Measurements from ENCODE around the gene ID3.

The ID3 gene

DNA sequence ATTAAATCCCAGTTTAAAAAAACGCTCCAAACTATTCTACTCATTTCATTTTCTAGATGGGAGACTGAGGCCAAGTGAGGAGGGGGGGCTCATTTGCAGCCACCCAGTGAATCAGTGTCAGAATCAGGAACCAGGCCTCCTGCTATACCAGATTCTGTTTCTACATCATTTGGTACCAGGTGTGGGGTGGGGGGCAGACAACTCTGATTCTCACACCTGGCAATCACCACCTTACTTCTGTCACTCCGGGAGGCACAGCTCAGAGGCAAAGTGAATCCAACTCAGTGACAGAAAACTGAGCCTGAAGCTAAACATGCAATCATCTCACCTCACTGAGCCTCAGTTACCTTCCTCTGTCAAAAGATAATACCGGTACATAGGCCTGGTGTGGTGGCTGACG is 23.5 kb upstream of the ID3 start:
- no peak overlapping the region for H3K27ac ChIP-seq (replicated peaks)
- no peak overlapping the region for H3K4me3 ChIP-seq (replicated peaks; ENCODE audit: insufficient read depth, low read length)
- TF ChIP-seq GABPA (IDR thresholded peaks at IDR 0.05; ENCODE audit: low read depth) (no peak), CTCF (IDR thresholded peaks at IDR 0.05; ENCODE audit: insufficient read depth, low read length) (no peak), SPI1 (IDR thresholded peaks at IDR 0.05; ENCODE audit: borderline replicate concordance, low read depth) (no peak), REST (IDR thresholded peaks at IDR 0.05; ENCODE audit: insufficient replicate concordance, low read depth) (no peak), POLR2AphosphoS5 (IDR thresholded peaks at IDR 0.05; ENCODE audit: low read depth) (no peak)
- DNase-seq (ENCODE audit: low read depth in 1 of 2, low spot score in 1 of 2), result no peak
- peaks cover 5% of the 10 kb centered on the region for H3K27me3 ChIP-seq (ENCODE audit: insufficient read depth, poor library complexity, severe bottlenecking)

GRCh38 chr1:23581219-23581618 is 21.9 kb upstream of the ID3 start:
- H3K27ac ChIP-seq (replicated peaks), result no peak overlapping the region
- peaks cover 7% of the 10 kb centered on the region for H3K27me3 ChIP-seq (ENCODE audit: insufficient read depth, poor library complexity, severe bottlenecking)
- TF ChIP-seq CTCF (IDR thresholded peaks at IDR 0.05; ENCODE audit: insufficient read depth, low read length) (no peak), REST (IDR thresholded peaks at IDR 0.05; ENCODE audit: insufficient replicate concordance, low read depth) (no peak), GABPA (IDR thresholded peaks at IDR 0.05; ENCODE audit: low read depth) (no peak), POLR2AphosphoS5 (IDR thresholded peaks at IDR 0.05; ENCODE audit: low read depth) (no peak), SPI1 (IDR thresholded peaks at IDR 0.05; ENCODE audit: borderline replicate concordance, low read depth) (no peak)
- no peak for DNase-seq (ENCODE audit: low read depth in 1 of 2, low spot score in 1 of 2)
- H3K4me3 ChIP-seq (replicated peaks; ENCODE audit: insufficient read depth, low read length), result no peak overlapping the region

DNA sequence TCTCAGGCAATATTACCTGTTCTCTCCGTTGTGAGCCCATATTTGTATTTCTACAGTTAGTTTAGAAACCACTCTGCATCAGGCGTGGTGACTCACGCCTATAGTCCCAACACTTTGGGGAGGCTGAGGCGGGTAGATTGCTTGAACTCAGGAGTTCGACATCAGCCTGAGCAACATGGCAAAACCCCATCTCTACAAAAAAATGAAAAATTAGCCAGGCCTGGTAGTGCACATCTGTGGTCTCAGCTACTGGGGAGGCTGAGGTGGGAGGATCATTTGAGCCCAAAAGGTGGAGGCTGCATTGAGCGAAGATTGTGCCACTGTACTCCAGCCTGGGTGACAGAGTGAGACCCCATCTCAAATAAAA is 19.7 kb upstream of the ID3 start:
- no peak overlapping the region for H3K27ac ChIP-seq (replicated peaks)
- TF ChIP-seq GABPA (IDR thresholded peaks at IDR 0.05; ENCODE audit: low read depth), result no peak
- no peak for TF ChIP-seq CTCF (IDR thresholded peaks at IDR 0.05; ENCODE audit: insufficient read depth, low read length)
- no peak for TF ChIP-seq REST (IDR thresholded peaks at IDR 0.05; ENCODE audit: insufficient replicate concordance, low read depth)
- TF ChIP-seq POLR2AphosphoS5 (IDR thresholded peaks at IDR 0.05; ENCODE audit: low read depth), result no peak
- TF ChIP-seq SPI1 (IDR thresholded peaks at IDR 0.05; ENCODE audit: borderline replicate concordance, low read depth), result no peak

More for the DNA sequence above, 19.7 kb upstream of the ID3 start:
- Histone ChIP-seq H3K27me3 (ENCODE audit: insufficient read depth, poor library complexity, severe bottlenecking) (peaks cover 7% of the 10 kb centered on the region), H3K4me3 (replicated peaks; ENCODE audit: insufficient read depth, low read length) (no peak overlapping the region)
- no peak for DNase-seq (ENCODE audit: low read depth in 1 of 2, low spot score in 1 of 2)
